PC-9 (cell line): ENCODE results near the gene PDLIM5. TPM values are rescaled to one million over a fixed set of nuclear protein-coding genes. Genes with fewer than 3 reads are reported as not detected.

Source experiments
- BruUV-seq: library from RNA; stranded (reverse); fragments of 400-500 nt; replicated peaks from 2 replicates; lab custom pipeline; 2021; lab: Mats Ljungman, UMichigan
- CTCF ChIA-PET: fragments of 300-600 bp; sonication (Branson Sonifier 250); formaldehyde crosslinking; loops from one replicate; lab custom pipeline; 2022; ENCODE audit warnings: antibody characterized with exemption; lab: Charles Lee
- POLR2A ChIA-PET: fragments of 300-600 bp; sonication (Branson Sonifier 250); formaldehyde crosslinking; loops from one replicate; lab custom pipeline; 2022; ENCODE audit warnings: antibody characterized with exemption; ENCODE audit not compliant: unreplicated experiment; lab: Charles Lee
- DNase-seq, 2 experiments: peaks; one replicate each; pipeline versions ENCODE4 v3.0.0 to v3.0.0-alpha.2; 2015 to 2022; ENCODE audit warnings: mixed read lengths in 1 of 2
- H2AFZ ChIP-seq: fragments of 200-600 bp; sonication (generic); 2 replicates; pipeline ENCODE4 v1.8.1; 2017; ENCODE audit warnings: antibody characterized with exemption
- H3F3A ChIP-seq: fragments of 200-600 bp; sonication (generic); 2 replicates; pipeline ENCODE4 v1.8.1; 2017; ENCODE audit warnings: antibody characterized with exemption, mild to moderate bottlenecking, low read depth; ENCODE audit not compliant: insufficient read depth
- H3K27ac ChIP-seq: fragments of 200-600 bp; sonication (generic); 2 replicates; pipeline ENCODE4 v1.6.1; 2016; ENCODE audit warnings: mixed run types
- H3K27me3 ChIP-seq: fragments of 200-600 bp; sonication (generic); 2 replicates; pipeline ENCODE4 v1.6.1; 2016; ENCODE audit warnings: low read depth, mixed run types; ENCODE audit not compliant: insufficient read depth
- H3K36me3 ChIP-seq: fragments of 200-600 bp; sonication (generic); 2 replicates; pipeline ENCODE4 v1.6.1; 2016; ENCODE audit warnings: low read depth, mixed run types
- H3K4me1 ChIP-seq: fragments of 200-600 bp; sonication (generic); replicated peaks from 2 replicates; pipeline ENCODE4 v1.6.1; 2016; ENCODE audit warnings: mixed run types; ENCODE audit not compliant: insufficient read depth
- H3K4me2 ChIP-seq: fragments of 200-600 bp; sonication (generic); 2 replicates; pipeline ENCODE4 v1.6.1; 2017; ENCODE audit warnings: mixed run types
- H3K4me3 ChIP-seq: fragments of 200-600 bp; sonication (generic); 2 replicates; pipeline ENCODE4 v1.6.1; 2016; ENCODE audit warnings: mixed run types
- H3K79me2 ChIP-seq: fragments of 200-600 bp; sonication (generic); 2 replicates; pipeline ENCODE4 v1.6.1; 2017; ENCODE audit warnings: low read depth, mixed run types
- H3K9me2 ChIP-seq: fragments of 200-600 bp; sonication (generic); 2 replicates; pipeline ENCODE4 v1.8.1; 2017; ENCODE audit warnings: mild to moderate bottlenecking; ENCODE audit not compliant: insufficient read depth
- H3K9me3 ChIP-seq: fragments of 200-600 bp; sonication (generic); 2 replicates; pipeline ENCODE4 v1.8.1; 2016; ENCODE audit warnings: low read depth; ENCODE audit not compliant: insufficient read depth
- H4K20me1 ChIP-seq: fragments of 200-600 bp; sonication (generic); 2 replicates; pipeline ENCODE4 v1.8.1; 2017; ENCODE audit not compliant: insufficient read depth
- EZH2 ChIP-seq: fragments of 200-600 bp; sonication (generic); IDR thresholded peaks from 2 replicates; pipeline ENCODE4 v1.8.0; 2017; ENCODE audit warnings: antibody characterized with exemption, low read depth
- intact Hi-C: fragments of 100-400 bp; cut with micrococcal nuclease; formaldehyde crosslinking; loops from one replicate; pipeline ENCODE4 v1.10.0; 2022; ENCODE audit not compliant: unreplicated experiment
- total RNA-seq: library from RNA; stranded (reverse); gene quantifications from 2 replicates; pipeline ENCODE4 v1.2.3, GENCODE V29; 2021
- TF ChIP-seq, protein P1 (sequence below): fragments of 200-600 bp; sonication (generic); conservative IDR thresholded peaks from 2 replicates; pipeline ENCODE4 v1.6.1; 2017; ENCODE audit warnings: mixed run types, antibody characterized with exemption, mild to moderate bottlenecking, moderate library complexity

Gene PDLIM5
- total RNA-seq, 1 experiment from 2014 or later, result 130 TPM

DNA sequence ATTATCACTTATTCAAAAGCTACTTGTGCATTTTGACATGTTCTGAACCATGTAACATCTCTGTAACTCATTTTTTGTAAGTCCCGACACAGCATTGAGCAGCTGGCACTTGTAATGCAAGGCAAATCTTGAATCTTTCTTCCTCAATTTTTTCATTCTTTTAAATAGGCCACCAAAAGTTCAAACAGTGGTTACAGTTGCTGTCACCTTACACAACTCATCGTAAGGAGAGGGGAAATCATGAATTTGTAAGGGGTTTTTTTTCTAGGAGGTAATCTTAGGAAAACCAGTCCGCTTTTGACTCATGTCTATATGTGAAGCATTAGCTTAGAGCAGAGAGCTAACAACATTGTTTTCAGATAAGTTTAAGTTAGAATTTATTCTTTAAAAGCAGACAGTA, 124.5 kb downstream of the PDLIM5 start:
- Histone ChIP-seq H3K27ac (no peak overlapping the region), H3K36me3 (no peaks in the 10 kb centered on the region), H3K27me3 (no peaks in the 10 kb centered on the region), H3K4me1 (no peaks in the 10 kb centered on the region), H3K9me2 (no peaks in the 10 kb centered on the region), H3K79me2 (no peaks in the 10 kb centered on the region), H2AFZ (no peak overlapping the region), H3K9me3 (no peaks in the 10 kb centered on the region), H3F3A (no peaks in the 10 kb centered on the region), H3K4me3 (no peak overlapping the region), H3K4me2 (no peak overlapping the region), H4K20me1 (no peaks in the 10 kb centered on the region)
- ChIA-PET POLR2A (no interaction called here), CTCF (no interaction called here)
- BruUV-seq, result no TSS peak
- TF ChIP-seq EZH2, result no peak
- TF ChIP-seq, protein P1, sequence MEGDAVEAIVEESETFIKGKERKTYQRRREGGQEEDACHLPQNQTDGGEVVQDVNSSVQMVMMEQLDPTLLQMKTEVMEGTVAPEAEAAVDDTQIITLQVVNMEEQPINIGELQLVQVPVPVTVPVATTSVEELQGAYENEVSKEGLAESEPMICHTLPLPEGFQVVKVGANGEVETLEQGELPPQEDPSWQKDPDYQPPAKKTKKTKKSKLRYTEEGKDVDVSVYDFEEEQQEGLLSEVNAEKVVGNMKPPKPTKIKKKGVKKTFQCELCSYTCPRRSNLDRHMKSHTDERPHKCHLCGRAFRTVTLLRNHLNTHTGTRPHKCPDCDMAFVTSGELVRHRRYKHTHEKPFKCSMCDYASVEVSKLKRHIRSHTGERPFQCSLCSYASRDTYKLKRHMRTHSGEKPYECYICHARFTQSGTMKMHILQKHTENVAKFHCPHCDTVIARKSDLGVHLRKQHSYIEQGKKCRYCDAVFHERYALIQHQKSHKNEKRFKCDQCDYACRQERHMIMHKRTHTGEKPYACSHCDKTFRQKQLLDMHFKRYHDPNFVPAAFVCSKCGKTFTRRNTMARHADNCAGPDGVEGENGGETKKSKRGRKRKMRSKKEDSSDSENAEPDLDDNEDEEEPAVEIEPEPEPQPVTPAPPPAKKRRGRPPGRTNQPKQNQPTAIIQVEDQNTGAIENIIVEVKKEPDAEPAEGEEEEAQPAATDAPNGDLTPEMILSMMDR, result no peak
- intact Hi-C loops, result no loop called here
- DNase-seq, result no peak

- Histone ChIP-seq H4K20me1 (no peaks in the 10 kb centered on the region), H3K79me2 (no peaks in the 10 kb centered on the region), H3K36me3 (no peaks in the 10 kb centered on the region), H3K9me2 (no peaks in the 10 kb centered on the region), H3F3A (no peaks in the 10 kb centered on the region), H3K4me3 (no peak overlapping the region), H3K4me1 (no peaks in the 10 kb centered on the region), H3K27ac (no peak overlapping the region), H3K9me3 (no peaks in the 10 kb centered on the region), H3K27me3 (no peaks in the 10 kb centered on the region), H2AFZ (no peak overlapping the region), H3K4me2 (no peak overlapping the region)
- CTCF ChIA-PET, result no interaction called here
- intact Hi-C loops, result no loop called here
- POLR2A ChIA-PET, result no interaction called here
- DNase-seq, result no peak
- no peak for TF ChIP-seq EZH2
- TF ChIP-seq, protein P1, result no peak
- BruUV-seq, result no TSS peak
These were observed 125.4 kb downstream of the PDLIM5 start for GRCh38 chr4:94577136-94577535.

DNA sequence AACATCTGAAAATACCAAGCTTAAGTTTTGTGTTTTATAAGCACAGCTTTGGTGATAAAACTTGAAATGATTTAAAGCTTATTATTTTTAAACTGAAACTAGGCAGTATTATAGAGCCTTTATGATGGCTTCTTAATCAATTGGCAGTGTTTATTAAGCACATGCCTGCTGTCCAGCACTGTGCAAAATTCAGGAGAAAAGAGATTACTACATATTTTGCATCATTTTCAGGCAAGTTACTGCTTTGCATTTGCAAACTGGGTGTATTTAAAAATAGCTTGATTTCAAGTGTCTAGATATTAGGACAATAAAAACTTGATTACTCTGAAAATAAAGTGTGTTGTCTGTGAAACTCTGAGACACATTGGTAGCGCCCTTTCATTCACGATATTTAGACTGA, 126.5 kb downstream of the PDLIM5 start:
- Histone ChIP-seq H3K9me2 (no peaks in the 10 kb centered on the region), H3K4me1 (no peaks in the 10 kb centered on the region), H3K4me3 (no peak overlapping the region), H3K27me3 (no peaks in the 10 kb centered on the region), H3K9me3 (no peaks in the 10 kb centered on the region), H3K4me2 (no peak overlapping the region), H4K20me1 (no peaks in the 10 kb centered on the region), H3F3A (no peaks in the 10 kb centered on the region), H3K36me3 (no peaks in the 10 kb centered on the region), H3K27ac (no peak overlapping the region), H3K79me2 (no peaks in the 10 kb centered on the region), H2AFZ (no peak overlapping the region)
- DNase-seq, result no peak
- CTCF ChIA-PET, result no interaction called here
- POLR2A ChIA-PET, result interaction anchor here (0.6 kb wide), 1 partner anchor 62 kb away, joined by 3 read pairs; no protein-coding TSS in a partner anchor
- intact Hi-C loops, result no loop called here
- BruUV-seq, result no TSS peak
- no peak for TF ChIP-seq EZH2
- TF ChIP-seq, protein P1, result no peak
